H1 (cell line): ENCODE data around the gene CD300C. TPM values are rescaled to one million over a fixed set of nuclear protein-coding genes. Genes with fewer than 3 reads are reported as not detected.
A peak's percentile ranks its signal among the peaks of the same experiment; 100 is the strongest.

Source experiments
- CTCF ChIA-PET: fragments of 300-600 bp; sonication (Branson Sonifier 250); formaldehyde crosslinking; loops from one replicate; lab custom pipeline; 2021; ENCODE audit not compliant: partially characterized antibody; lab: Charles Lee
- POLR2A ChIA-PET: fragments of 300-600 bp; sonication (Branson Sonifier 250); formaldehyde crosslinking; loops from one replicate; lab custom pipeline; 2021; ENCODE audit warnings: inconsistent platforms; ENCODE audit not compliant: partially characterized antibody; lab: Charles Lee
- DNase-seq, 2 experiments: peaks; one replicate each; pipeline versions ENCODE4 v3.0.0 to v3.0.0-alpha.2; 2010 to 2022; ENCODE audit warnings: low spot score in 2 of 2, low read depth in 1 of 2, mixed read lengths in 1 of 2
- FAIRE-seq: peaks from 2 replicates; lab custom pipeline; 2011; peaks lifted over from hg19 to GRCh38; lab: Jason Lieb, UNC
- H2AFZ ChIP-seq: 2 replicates; pipeline ENCODE4 v1.8.1; 2012; ENCODE audit warnings: low read length, inconsistent platforms
- H2AK5ac ChIP-seq: 2 replicates; pipeline ENCODE4 v1.6.1; 2013; ENCODE audit warnings: low read depth, low read length
- H2BK120ac ChIP-seq: replicated peaks from 2 replicates; pipeline ENCODE3; 2013; ENCODE audit warnings: low read depth, low read length, inconsistent platforms
- H2BK12ac ChIP-seq: 2 replicates; pipeline ENCODE4 v1.6.1; 2013; ENCODE audit warnings: low read depth, low read length
- H2BK15ac ChIP-seq: 2 replicates; pipeline ENCODE4 v1.6.1; 2013; ENCODE audit warnings: low read length
- H2BK20ac ChIP-seq: 2 replicates; pipeline ENCODE4 v1.6.1; 2013; ENCODE audit warnings: low read length
- H2BK5ac ChIP-seq: 2 replicates; pipeline ENCODE4 v1.6.1; 2013; ENCODE audit warnings: low read depth, low read length
- H3K14ac ChIP-seq: 2 replicates; pipeline ENCODE4 v1.6.1; 2013; ENCODE audit warnings: inconsistent platforms; ENCODE audit not compliant: insufficient read length
- H3K18ac ChIP-seq: 2 replicates; pipeline ENCODE4 v1.6.1; 2013; ENCODE audit warnings: low read length; ENCODE audit errors: extremely low read depth
- H3K23ac ChIP-seq: 2 replicates; pipeline ENCODE4 v1.6.1; 2013; ENCODE audit warnings: inconsistent platforms; ENCODE audit not compliant: insufficient read length
- H3K23me2 ChIP-seq: 2 replicates; pipeline ENCODE4 v1.6.1; 2013; ENCODE audit warnings: low read depth, low read length
- H3K27ac ChIP-seq: 2 replicates; pipeline ENCODE4 v1.6.1; 2011; ENCODE audit warnings: low read depth, low read length, inconsistent platforms
- H3K27me3 ChIP-seq, 4 experiments: replicated peaks in 1 of 4; 1 replicate in 1 of 4; 2 replicates in 3 of 4; pipeline versions ENCODE4 v1.6.1 to v1.8.1; 2011 to 2013; ENCODE audit warnings: low read length in 3 of 4, mild to moderate bottlenecking in 3 of 4, inconsistent platforms in 2 of 4, mixed read lengths in 2 of 4, moderate library complexity in 1 of 4; ENCODE audit not compliant: control insufficient read depth in 3 of 4, insufficient read depth in 3 of 4; ENCODE audit errors: extremely low read depth in 1 of 4
- H3K36me3 ChIP-seq, 4 experiments: 2 replicates each; pipeline versions ENCODE4 v1.6.1 to v1.8.1; 2011 to 2013; ENCODE audit warnings: mild to moderate bottlenecking in 4 of 4, low read length in 3 of 4, moderate library complexity in 2 of 4, control low read depth in 1 of 4, inconsistent platforms in 1 of 4; ENCODE audit not compliant: insufficient read depth in 4 of 4, control insufficient read depth in 2 of 4
- H3K4ac ChIP-seq: replicated peaks from 2 replicates; pipeline ENCODE3; 2013; ENCODE audit warnings: low read length, low read depth, mixed read lengths, inconsistent platforms; ENCODE audit not compliant: insufficient read length
- H3K4me1 ChIP-seq, 4 experiments: replicated peaks in 1 of 4; 1 replicate in 1 of 4; 2 replicates in 3 of 4; pipeline versions ENCODE4 v1.6.1 to v1.8.1; 2011 to 2013; ENCODE audit warnings: low read length in 3 of 4, inconsistent platforms in 2 of 4, mixed read lengths in 1 of 4; ENCODE audit not compliant: insufficient read depth in 4 of 4, control insufficient read depth in 3 of 4
- H3K4me2 ChIP-seq, 2 experiments: 2 replicates each; pipeline versions ENCODE4 v1.6.1 to v1.8.1; 2011 to 2013; ENCODE audit warnings: low read depth in 2 of 2, low read length in 2 of 2, control low read depth in 1 of 2, inconsistent platforms in 1 of 2, mild to moderate bottlenecking in 1 of 2; ENCODE audit not compliant: insufficient read depth in 1 of 2
- H3K4me3 ChIP-seq, 4 experiments: fragments of 200-600, 300-600 bp in 1 of 4; sonication (generic), shearing (Covaris generic), sonication (Bioruptor Twin) in 1 of 4; 2 replicates each; pipeline versions ENCODE4 v1.5.1 to v1.8.1; 2011 to 2016; ENCODE audit warnings: low read length in 4 of 4, low read depth in 3 of 4, control low read depth in 2 of 4, inconsistent platforms in 2 of 4, mild to moderate bottlenecking in 2 of 4, mixed read lengths in 1 of 4, moderate library complexity in 1 of 4; ENCODE audit not compliant: insufficient read depth in 2 of 4; ENCODE audit errors: extremely low read depth in 1 of 4
- H3K56ac ChIP-seq: replicated peaks from 2 replicates; pipeline ENCODE3; 2013; ENCODE audit warnings: low read depth, mild to moderate bottlenecking, mixed read lengths, low read length, inconsistent platforms; ENCODE audit not compliant: insufficient read length
- H3K79me1 ChIP-seq: 2 replicates; pipeline ENCODE4 v1.6.1; 2013; ENCODE audit warnings: low read depth, low read length, control low read depth
- H3K79me2 ChIP-seq, 2 experiments: 2 replicates each; pipeline versions ENCODE4 v1.6.1 to v1.8.1; 2012 to 2013; ENCODE audit warnings: low read length in 2 of 2, mild to moderate bottlenecking in 2 of 2, inconsistent platforms in 1 of 2; ENCODE audit not compliant: insufficient read depth in 2 of 2, control insufficient read depth in 1 of 2
- H3K9ac ChIP-seq, 4 experiments: replicated peaks in 1 of 4; 1 replicate in 1 of 4; 2 replicates in 3 of 4; pipeline versions ENCODE4 v1.6.1 to v1.8.1; 2011 to 2013; ENCODE audit warnings: low read depth in 3 of 4, low read length in 3 of 4, control low read depth in 2 of 4, mild to moderate bottlenecking in 2 of 4, moderate library complexity in 2 of 4, inconsistent platforms in 1 of 4; ENCODE audit errors: extremely low read depth in 1 of 4
- H3K9me3 ChIP-seq, 2 experiments: 2 replicates each; pipeline versions ENCODE4 v1.6.1 to v1.8.1; 2012 to 2013; ENCODE audit warnings: mild to moderate bottlenecking in 2 of 2, moderate library complexity in 2 of 2, control low read depth in 1 of 2, inconsistent platforms in 1 of 2, low read depth in 1 of 2, low read length in 1 of 2, mixed read lengths in 1 of 2; ENCODE audit not compliant: insufficient read depth in 2 of 2
- H4K20me1 ChIP-seq, 2 experiments: replicated peaks in 1 of 2; 2 replicates each; pipeline versions ENCODE3 to v1.8.1; 2011 to 2013; ENCODE audit warnings: inconsistent platforms in 2 of 2, low read length in 2 of 2, mild to moderate bottlenecking in 1 of 2; ENCODE audit not compliant: insufficient read depth in 2 of 2, control insufficient read depth in 1 of 2
- H4K5ac ChIP-seq: 2 replicates; pipeline ENCODE4 v1.6.1; 2013; ENCODE audit warnings: low read length, low read depth, mixed read lengths, inconsistent platforms; ENCODE audit not compliant: insufficient read length
- H4K8ac ChIP-seq: 2 replicates; pipeline ENCODE4 v1.8.0; 2013; ENCODE audit warnings: mild to moderate bottlenecking, moderate library complexity, low read length, inconsistent platforms; ENCODE audit not compliant: insufficient read depth; ENCODE audit errors: extremely low read depth
- H4K91ac ChIP-seq: replicated peaks from 2 replicates; pipeline ENCODE3; 2013; ENCODE audit warnings: low read length, mixed read lengths, inconsistent platforms; ENCODE audit not compliant: insufficient read length
- CREB1 ChIP-seq: IDR thresholded peaks from 2 replicates; pipeline ENCODE4 v1.6.1; 2012; ENCODE audit warnings: inconsistent platforms
- PHF8 ChIP-seq: fragments of 200-600 bp; sonication (generic); conservative IDR thresholded peaks from 2 replicates; pipeline ENCODE4 v1.7.1; 2012; ENCODE audit warnings: low read depth, mild to moderate bottlenecking, inconsistent platforms, low read length, moderate library complexity
- SIRT6 ChIP-seq: IDR thresholded peaks from one replicate; pipeline ENCODE4 v1.7.1; 2012; ENCODE audit warnings: low read length, inconsistent platforms
- YY1 ChIP-seq: IDR thresholded peaks from 2 replicates; pipeline ENCODE4 v1.6.1; 2011; ENCODE audit warnings: low read depth, mild to moderate bottlenecking, low read length
- WGBS, 2 experiments: shearing (Covaris generic) in 1 of 2; methylation state at CpG; one replicate each; pipeline versions ENCODE4 v1.1.6 to v1.1.7; 2013 to 2015; ENCODE audit warnings: low lambda C conversion rate in 2 of 2, mixed read lengths in 2 of 2, inconsistent platforms in 1 of 2, low coverage in 1 of 2, missing lambda C conversion rate in 1 of 2; ENCODE audit not compliant: insufficient replicate concordance in 2 of 2, insufficient coverage in 1 of 2, insufficient read length in 1 of 2; ENCODE audit errors: extremely low coverage in 1 of 2, missing lambda C conversion rate in 1 of 2; 5-methylcytosine and 5-hydroxymethylcytosine counted together
- polyA plus RNA-seq, 7 experiments: library from polyadenylated mRNA; depleted of rRNA in 3 of 7; stranded (reverse) in 5 of 7; unstranded in 2 of 7; fragments of >200 nt in 5 of 7; fragments of 200-250 nt in 2 of 7; gene quantifications; 1 replicate in 5 of 7; 2 replicates in 1 of 7; 4 replicates in 1 of 7; pipeline versions ENCODE4 v1.2.1 to v1.2.3, GENCODE V29; 2011 to 2013; ENCODE audit warnings: missing spikeins in 2 of 7, mixed read lengths in 2 of 7
- total RNA-seq: library from RNA; stranded (reverse); fragmentation: NEBNext Ultra II Directional; extraction: Animal tissue kit (Norgen Biotek cat#: 25700); gene quantifications from 2 replicates; pipeline ENCODE4 v1.2.1, GENCODE V29; 2021
- TF ChIP-seq, protein P1 (sequence below): IDR thresholded peaks from 2 replicates; pipeline ENCODE4 v1.6.1; 2012; ENCODE audit warnings: inconsistent platforms
- TF ChIP-seq, protein P2 (sequence below): IDR thresholded peaks from 2 replicates; pipeline ENCODE4 v1.6.1; 2012; ENCODE audit warnings: inconsistent platforms

The CD300C gene
- total and polyA plus RNA-seq, 2 of the 8 experiments (the other 6 are each of a cell fraction or from before 2014, with no cell fraction given) = not detected

DNA sequence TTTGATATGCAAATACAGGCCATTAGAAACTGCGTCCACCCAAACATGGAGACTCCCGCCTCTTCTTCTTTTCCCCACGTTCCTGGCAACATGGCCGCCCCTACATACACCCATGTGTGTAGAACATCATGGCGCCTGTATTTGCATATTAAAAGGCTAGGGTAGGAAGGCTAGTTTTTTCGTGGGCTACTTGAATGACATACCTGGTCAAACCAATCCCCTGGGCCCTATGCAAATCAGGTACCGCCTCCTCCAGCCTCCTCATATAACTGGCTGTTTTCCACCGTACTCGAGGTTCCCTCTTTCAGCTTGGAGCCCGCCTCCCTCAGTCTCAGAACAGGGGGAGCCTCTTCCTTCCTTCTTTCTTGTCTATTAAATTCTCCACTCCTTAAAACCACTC, 13.8 kb downstream of the CD300C start:
- TF ChIP-seq, protein P1, sequence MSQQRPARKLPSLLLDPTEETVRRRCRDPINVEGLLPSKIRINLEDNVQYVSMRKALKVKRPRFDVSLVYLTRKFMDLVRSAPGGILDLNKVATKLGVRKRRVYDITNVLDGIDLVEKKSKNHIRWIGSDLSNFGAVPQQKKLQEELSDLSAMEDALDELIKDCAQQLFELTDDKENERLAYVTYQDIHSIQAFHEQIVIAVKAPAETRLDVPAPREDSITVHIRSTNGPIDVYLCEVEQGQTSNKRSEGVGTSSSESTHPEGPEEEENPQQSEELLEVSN = peak; percentile 86
- TF ChIP-seq, protein P2, sequence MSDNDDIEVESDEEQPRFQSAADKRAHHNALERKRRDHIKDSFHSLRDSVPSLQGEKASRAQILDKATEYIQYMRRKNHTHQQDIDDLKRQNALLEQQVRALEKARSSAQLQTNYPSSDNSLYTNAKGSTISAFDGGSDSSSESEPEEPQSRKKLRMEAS = peak; percentile 73
- peak; percentile 93 for TF ChIP-seq YY1
- TF ChIP-seq CREB1 = no peak
- no peak for TF ChIP-seq PHF8
- no peak for TF ChIP-seq SIRT6
- Histone ChIP-seq H3K79me2 (no peaks in the 10 kb centered on the region), H2BK12ac (no peak overlapping the region), H3K4me2 (no peak overlapping the region), H2BK15ac (no peak overlapping the region), H4K5ac (no peak overlapping the region), H3K18ac (no peak overlapping the region), H3K4me3 (no peak overlapping the region), H3K23me2 (no peaks in the 10 kb centered on the region), H3K56ac (no peak overlapping the region), H3K27me3 (peaks cover 0 to 2% (median 0%) of the 10 kb centered on the region in 4 experiments; a peak in 3 of 7 replicates), H3K23ac (no peak overlapping the region), H4K91ac (no peak overlapping the region), H3K36me3 (no peaks in the 10 kb centered on the region), H2AK5ac (no peak overlapping the region), H4K20me1 (no peaks in the 10 kb centered on the region), H2BK5ac (no peak overlapping the region), H2AFZ (no peak overlapping the region), H2BK120ac (no peak overlapping the region), H3K27ac (no peak overlapping the region), H3K9ac (no peak overlapping the region), H3K14ac (no peak overlapping the region), H2BK20ac (no peak overlapping the region), H3K4ac (no peak overlapping the region), H3K4me1 (peaks cover 0 to 4% (median under 1%) of the 10 kb centered on the region in 4 experiments; a peak in 2 of 7 replicates), H4K8ac (no peak overlapping the region), H3K79me1 (no peaks in the 10 kb centered on the region), H3K9me3 (no peaks in the 10 kb centered on the region)
- ChIA-PET POLR2A (no interaction called here), CTCF (interaction anchor here (0.7 to 2.6 kb wide), 16 partner anchors 13 to 272 kb away, joined by 3 to 21 read pairs (median 4); partner anchors contain the start of genes BTBD17 and GPR142)
- FAIRE-seq (no peak), DNase-seq (peak in 1 of 2 experiments; percentile 3)
- WGBS, 2 experiments = 71% methylated on average over 10 of the region's 10 CpGs; no CpG with 5 or more reads in 1 of the 2 experiments
